Measurements from ENCODE around the gene TNRC6B. TPM values are rescaled to one million over a fixed set of nuclear protein-coding genes. Genes with fewer than 3 reads are reported as not detected.

TNRC6B gene, protein sequence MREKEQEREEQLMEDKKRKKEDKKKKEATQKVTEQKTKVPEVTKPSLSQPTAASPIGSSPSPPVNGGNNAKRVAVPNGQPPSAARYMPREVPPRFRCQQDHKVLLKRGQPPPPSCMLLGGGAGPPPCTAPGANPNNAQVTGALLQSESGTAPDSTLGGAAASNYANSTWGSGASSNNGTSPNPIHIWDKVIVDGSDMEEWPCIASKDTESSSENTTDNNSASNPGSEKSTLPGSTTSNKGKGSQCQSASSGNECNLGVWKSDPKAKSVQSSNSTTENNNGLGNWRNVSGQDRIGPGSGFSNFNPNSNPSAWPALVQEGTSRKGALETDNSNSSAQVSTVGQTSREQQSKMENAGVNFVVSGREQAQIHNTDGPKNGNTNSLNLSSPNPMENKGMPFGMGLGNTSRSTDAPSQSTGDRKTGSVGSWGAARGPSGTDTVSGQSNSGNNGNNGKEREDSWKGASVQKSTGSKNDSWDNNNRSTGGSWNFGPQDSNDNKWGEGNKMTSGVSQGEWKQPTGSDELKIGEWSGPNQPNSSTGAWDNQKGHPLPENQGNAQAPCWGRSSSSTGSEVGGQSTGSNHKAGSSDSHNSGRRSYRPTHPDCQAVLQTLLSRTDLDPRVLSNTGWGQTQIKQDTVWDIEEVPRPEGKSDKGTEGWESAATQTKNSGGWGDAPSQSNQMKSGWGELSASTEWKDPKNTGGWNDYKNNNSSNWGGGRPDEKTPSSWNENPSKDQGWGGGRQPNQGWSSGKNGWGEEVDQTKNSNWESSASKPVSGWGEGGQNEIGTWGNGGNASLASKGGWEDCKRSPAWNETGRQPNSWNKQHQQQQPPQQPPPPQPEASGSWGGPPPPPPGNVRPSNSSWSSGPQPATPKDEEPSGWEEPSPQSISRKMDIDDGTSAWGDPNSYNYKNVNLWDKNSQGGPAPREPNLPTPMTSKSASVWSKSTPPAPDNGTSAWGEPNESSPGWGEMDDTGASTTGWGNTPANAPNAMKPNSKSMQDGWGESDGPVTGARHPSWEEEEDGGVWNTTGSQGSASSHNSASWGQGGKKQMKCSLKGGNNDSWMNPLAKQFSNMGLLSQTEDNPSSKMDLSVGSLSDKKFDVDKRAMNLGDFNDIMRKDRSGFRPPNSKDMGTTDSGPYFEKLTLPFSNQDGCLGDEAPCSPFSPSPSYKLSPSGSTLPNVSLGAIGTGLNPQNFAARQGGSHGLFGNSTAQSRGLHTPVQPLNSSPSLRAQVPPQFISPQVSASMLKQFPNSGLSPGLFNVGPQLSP (N-terminal part only)
- total RNA-seq (2021), result 52.2 and 56.6 TPM in 2 replicates
- Bru-seq, nascent RNA, result percentile 79 among the genes with signal in this experiment
- BruChase-seq, experiment 1, labeled RNA remaining after a 2-hour chase, result percentile 81 among the genes with signal in this experiment
- percentile 80 among the genes with signal in this experiment for BruChase-seq, experiment 2, labeled RNA remaining after a 6-hour chase
- long read RNA-seq, full-length matches to known transcripts, result 18 of 43 reads
- long read RNA-seq, partial matches to known transcripts, result 7 of 43 reads
- long read RNA-seq, other reads (novel, unspliced or antisense), result 18 of 43 reads

DNA sequence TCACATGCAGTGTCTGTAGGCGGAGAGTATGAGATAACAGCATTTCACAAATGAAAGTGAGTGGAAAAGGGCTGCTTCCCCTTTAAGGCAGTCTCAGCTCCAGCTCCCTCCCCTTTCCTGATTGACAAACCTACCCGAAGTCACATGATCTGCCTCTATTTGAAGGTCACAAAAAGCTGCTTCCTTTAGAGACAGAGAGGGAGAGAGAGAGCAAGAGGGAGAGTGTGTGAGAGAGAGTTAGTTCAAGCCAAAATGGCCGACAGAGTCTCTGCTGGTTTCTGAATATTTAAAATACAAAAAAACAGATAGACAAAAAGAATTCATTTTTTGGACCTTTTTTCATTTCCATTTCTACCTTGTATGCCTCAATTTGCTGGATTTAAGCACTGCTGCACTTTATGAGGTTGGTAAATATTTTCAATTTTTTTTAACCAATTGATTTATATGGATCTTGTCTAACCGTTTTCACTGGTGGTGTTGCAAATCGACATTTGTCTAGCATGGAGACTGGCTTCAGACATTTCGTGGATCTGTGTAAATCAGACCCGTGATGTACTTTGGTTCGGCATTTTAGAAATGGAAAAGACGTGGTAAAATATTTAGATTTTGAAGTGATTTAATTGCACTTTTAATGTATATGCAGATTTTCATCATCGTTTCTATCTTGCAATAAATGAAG, at the start of gene TNRC6B:
Gene TNRC6B, plus strand, starts transcription at position 188 of the 679 bp plus-strand sequence. Its CDS starts 211 bp downstream, at position 399.
- Histone ChIP-seq H3K36me3 (ENCODE audit: insufficient read depth, low read length, poor library complexity, severe bottlenecking) (no peaks in the 10 kb centered on the region), H3K4me1 (ENCODE audit: insufficient read depth, low read length, poor library complexity, severe bottlenecking) (peaks cover 28% of the 10 kb centered on the region), H3K27me3 (replicated peaks; ENCODE audit: insufficient read depth, low read depth, low read length, poor library complexity) (no peaks in the 10 kb centered on the region), H3K9me3 (ENCODE audit: low read depth, low read length, poor library complexity, severe bottlenecking) (no peaks in the 10 kb centered on the region), H3K27ac (ENCODE audit: low read depth, low read length, poor library complexity, severe bottlenecking) (peak within 1 kb of the TSS; percentile 93), H3K4me3 (ENCODE audit: low read depth, low read length, poor library complexity, severe bottlenecking) (peak within 1 kb of the TSS; percentile 61)
- TF ChIP-seq EZH2 (IDR thresholded peaks at IDR 0.05; ENCODE audit: borderline replicate concordance, low read depth, low read length, poor library complexity, severe bottlenecking), result no peak
- TF ChIP-seq CTCF (conservative IDR thresholded peaks at IDR 0.05; ENCODE audit: low read depth, low read length), result no peak
- DNase-seq (ENCODE audit: low spot score), result peak; percentile 98
- POLR2A ChIA-PET (ENCODE audit: low non-redundant PET), result interaction anchor here (0.8 kb wide), 1 partner anchor 571 kb away, joined by 4 read pairs; no protein-coding TSS in a partner anchor
- intact Hi-C loops (cut with micrococcal nuclease; ENCODE audit: unreplicated experiment), result loop anchor here (5.0 kb wide), 1 partner anchor 136 kb away; no protein-coding TSS in a partner anchor
- BruUV-seq (replicated peaks), result TSS peak; percentile 83
- CTCF ChIA-PET, result interaction anchor here (0.8 kb wide), 1 partner anchor 16 kb away, joined by 4 read pairs; no protein-coding TSS in a partner anchor

- TF ChIP-seq CTCF (conservative IDR thresholded peaks at IDR 0.05; ENCODE audit: low read depth, low read length) (no peak), EZH2 (IDR thresholded peaks at IDR 0.05; ENCODE audit: borderline replicate concordance, low read depth, low read length, poor library complexity, severe bottlenecking) (no peak)
- Histone ChIP-seq H3K9me3 (ENCODE audit: low read depth, low read length, poor library complexity, severe bottlenecking) (no peaks in the 10 kb centered on the region), H3K36me3 (ENCODE audit: insufficient read depth, low read length, poor library complexity, severe bottlenecking) (no peaks in the 10 kb centered on the region), H3K4me3 (ENCODE audit: low read depth, low read length, poor library complexity, severe bottlenecking) (no peak overlapping the region), H3K27ac (ENCODE audit: low read depth, low read length, poor library complexity, severe bottlenecking) (no peak overlapping the region), H3K27me3 (replicated peaks; ENCODE audit: insufficient read depth, low read depth, low read length, poor library complexity) (no peaks in the 10 kb centered on the region), H3K4me1 (ENCODE audit: insufficient read depth, low read length, poor library complexity, severe bottlenecking) (no peaks in the 10 kb centered on the region)
- CTCF ChIA-PET, result no interaction called here
- intact Hi-C loops (cut with micrococcal nuclease; ENCODE audit: unreplicated experiment), result no loop called here
- POLR2A ChIA-PET (ENCODE audit: low non-redundant PET), result no interaction called here
- no TSS peak for BruUV-seq (replicated peaks)
- no peak for DNase-seq (ENCODE audit: low spot score)
These were observed 48.7 kb upstream of the TNRC6B start for GRCh38 chr22:40128989-40129388.
